GM12878 (cell line): ENCODE results near the gene STX1A. TPM values are rescaled to one million over a fixed set of nuclear protein-coding genes. Genes with fewer than 3 reads are reported as not detected.

Experiments
- ATAC-seq: fragments of 200-7000 bp; cut with Tn5 transposase; 3 replicates; pipeline ENCODE4 v1.9.1; 2020; ENCODE audit warnings: mild to moderate bottlenecking, moderate library complexity
- Bru-seq: library from RNA; stranded (reverse); fragments of 400-500 nt; gene quantifications from one replicate; lab custom pipeline; 2021; lab: Mats Ljungman, UMichigan
- BruChase-seq, 2 experiments: library from RNA; stranded (reverse); fragments of 400-500 nt; gene quantifications; one replicate each; lab custom pipeline; 2021; lab: Mats Ljungman, UMichigan
- BruUV-seq: library from RNA; stranded (reverse); fragments of 400-500 nt; replicated peaks from 2 replicates; lab custom pipeline; 2021; lab: Mats Ljungman, UMichigan
- CTCF ChIA-PET: fragments of 300-600 bp; sonication (Branson Sonifier 250); formaldehyde crosslinking; extraction: SDS; loops from one replicate; lab custom pipeline; 2021; ENCODE audit warnings: inconsistent platforms; lab: Yijun Ruan, JAX
- POLR2A ChIA-PET: fragments of 350-600 bp; formaldehyde crosslinking; extraction: SDS; loops from one replicate; lab custom pipeline; 2021; ENCODE audit warnings: inconsistent platforms; lab: Charles Lee
- RAD21 ChIA-PET: fragments of 300-600 bp; sonication (Branson Sonifier 250); formaldehyde crosslinking; loops from one replicate; lab custom pipeline; 2023; ENCODE audit warnings: antibody characterized with exemption; ENCODE audit not compliant: unreplicated experiment; lab: Charles Lee
- SMC1A ChIA-PET: fragments of 300-600 bp; sonication (Branson Sonifier 250); formaldehyde crosslinking; loops from one replicate; lab custom pipeline; 2023; ENCODE audit not compliant: unreplicated experiment, uncharacterized antibody; lab: Charles Lee
- DNase-seq: peaks from one replicate; pipeline ENCODE4 v3.0.0-alpha.2; 2011; ENCODE audit warnings: low read depth, low spot score
- FAIRE-seq: peaks from 3 replicates; lab custom pipeline; 2011; peaks lifted over from hg19 to GRCh38; lab: Jason Lieb, UNC
- H2AFZ ChIP-seq: 2 replicates; pipeline ENCODE4 v1.6.0; 2011; ENCODE audit warnings: low read depth, low read length, control low read depth; ENCODE audit not compliant: control insufficient read depth
- H3K27ac ChIP-seq: 2 replicates; pipeline ENCODE4 v1.5.1; 2011; ENCODE audit warnings: control low read depth; ENCODE audit not compliant: control insufficient read depth, insufficient read depth
- H3K27me3 ChIP-seq, 2 experiments: replicated peaks in 1 of 2; 2 replicates each; pipeline versions ENCODE4 v1.6.0 to v1.6.1; 2011; ENCODE audit warnings: low read length in 1 of 2; ENCODE audit not compliant: control insufficient read depth in 2 of 2, insufficient read depth in 2 of 2
- H3K36me3 ChIP-seq, 2 experiments: 2 replicates each; pipeline ENCODE4 v1.5.1; 2011; ENCODE audit warnings: low read length in 1 of 2; ENCODE audit not compliant: control insufficient read depth in 2 of 2, insufficient read depth in 2 of 2
- H3K4me1 ChIP-seq: 2 replicates; pipeline ENCODE4 v1.6.1; 2011; ENCODE audit warnings: mild to moderate bottlenecking, low read length, moderate library complexity, mixed read lengths; ENCODE audit not compliant: control insufficient read depth, insufficient read depth
- H3K4me2 ChIP-seq: 2 replicates; pipeline ENCODE4 v1.6.0; 2011; ENCODE audit warnings: control low read depth; ENCODE audit not compliant: control insufficient read depth, insufficient read depth
- H3K4me3 ChIP-seq: fragments of 200-600 bp; sonication (generic); 2 replicates; pipeline ENCODE4 v1.5.1; 2016
- H3K79me2 ChIP-seq: 2 replicates; pipeline ENCODE4 v1.6.0; 2011; ENCODE audit warnings: low read length; ENCODE audit not compliant: control insufficient read depth, insufficient read depth
- H3K9ac ChIP-seq: 2 replicates; pipeline ENCODE4 v1.8.0; 2011; ENCODE audit warnings: low read length, control low read depth, mixed read lengths; ENCODE audit not compliant: control insufficient read depth, insufficient read depth
- H3K9me3 ChIP-seq: replicated peaks from 3 replicates; pipeline ENCODE4 v1.5.1; 2011; ENCODE audit warnings: mild to moderate bottlenecking, low read length; ENCODE audit not compliant: control insufficient read depth, insufficient read depth
- H4K20me1 ChIP-seq: 2 replicates; pipeline ENCODE4 v1.6.0; 2011; ENCODE audit not compliant: control insufficient read depth, insufficient read depth
- ATF7 ChIP-seq: fragments of 450-650 bp; IDR thresholded peaks from 2 replicates; pipeline ENCODE4 v1.6.1; 2016; ENCODE audit warnings: low read depth, mild to moderate bottlenecking
- BHLHE40 ChIP-seq, 2 experiments: fragments of 450-650 bp in 1 of 2; IDR thresholded peaks; 2 replicates each; pipeline ENCODE4 v1.6.1; 2011 to 2017; ENCODE audit warnings: low read depth in 2 of 2, borderline replicate concordance in 1 of 2, improper control_type of control experiment in 1 of 2, low read length in 1 of 2, mild to moderate bottlenecking in 1 of 2
- KDM1A ChIP-seq: fragments of 200-600 bp; sonication (generic); IDR thresholded peaks from 2 replicates; pipeline ENCODE4 v1.6.1; 2016; ENCODE audit warnings: borderline replicate concordance
- NFXL1 ChIP-seq: fragments of 450-650 bp; IDR thresholded peaks from 2 replicates; pipeline ENCODE4 v1.6.1; 2017; ENCODE audit warnings: antibody characterized with exemption, mild to moderate bottlenecking, borderline replicate concordance
- NR2C1 ChIP-seq: fragments of 450-650 bp; IDR thresholded peaks from 2 replicates; pipeline ENCODE4 v1.6.1; 2017; ENCODE audit warnings: antibody characterized with exemption, mild to moderate bottlenecking, moderate library complexity
- NR2F1 ChIP-seq: fragments of 450-650 bp; conservative IDR thresholded peaks from 2 replicates; pipeline ENCODE4 v1.6.1; 2017; ENCODE audit warnings: mild to moderate bottlenecking
- PML ChIP-seq: IDR thresholded peaks from 2 replicates; pipeline ENCODE4 v1.6.1; 2012; ENCODE audit warnings: low read length, inconsistent platforms
- RB1 ChIP-seq: fragments of 450-650 bp; formaldehyde crosslinking; IDR thresholded peaks from 2 replicates; pipeline ENCODE4 v1.6.1; 2017; ENCODE audit warnings: mild to moderate bottlenecking, borderline replicate concordance
- TAF1 ChIP-seq: IDR thresholded peaks from 2 replicates; pipeline ENCODE4 v1.6.1; 2011; ENCODE audit warnings: mild to moderate bottlenecking, low read depth, low read length, borderline replicate concordance
- TCF3 ChIP-seq: IDR thresholded peaks from 2 replicates; pipeline ENCODE4 v1.6.1; 2012; ENCODE audit warnings: low read depth, mild to moderate bottlenecking, low read length, borderline replicate concordance; ENCODE audit not compliant: insufficient read depth
- USF2 ChIP-seq: IDR thresholded peaks from 2 replicates; pipeline ENCODE4 v1.6.1; 2011; ENCODE audit warnings: low read depth, low read length, improper control_type of control experiment, borderline replicate concordance
- ZNF687 ChIP-seq: fragments of 450-650 bp; IDR thresholded peaks from 2 replicates; pipeline ENCODE4 v1.6.1; 2017; ENCODE audit warnings: mild to moderate bottlenecking, moderate library complexity
- ZSCAN29 ChIP-seq: fragments of 450-650 bp; IDR thresholded peaks from 2 replicates; pipeline ENCODE4 v1.6.1; 2017; ENCODE audit warnings: mild to moderate bottlenecking, moderate library complexity
- WGBS: methylation state at CpG from one replicate; pipeline ENCODE4 v1.1.6; 2016; ENCODE audit warnings: low lambda C conversion rate; ENCODE audit not compliant: insufficient replicate concordance, insufficient coverage; ENCODE audit errors: missing lambda C conversion rate; 5-methylcytosine and 5-hydroxymethylcytosine counted together
- in situ Hi-C: fragments of 300-500 bp; cut with MboI; formaldehyde crosslinking; loops from 9 replicates; pipeline ENCODE4 v1.14.3; 2018; ENCODE audit warnings: mixed read lengths
- intact Hi-C: fragments of 100-400 bp; cut with micrococcal nuclease; formaldehyde crosslinking; loops from one replicate; pipeline ENCODE4 v1.14.2; 2022; ENCODE audit not compliant: unreplicated experiment
- long read RNA-seq, 2 experiments: library from polyadenylated mRNA; unstranded; transcript quantifications; one replicate each; pipeline ENCODE4 v2.0.0, GENCODE V29; 2019 to 2020
- polyA minus RNA-seq, 3 experiments: library from RNA; depleted of rRNA, polyadenylated mRNA; stranded (reverse); fragments of >200 nt; gene quantifications; 2 replicates each; pipeline ENCODE4 v1.2.3, GENCODE V29; 2011
- polyA plus RNA-seq, 11 experiments: library from polyadenylated mRNA; depleted of rRNA in 4 of 11; unstranded in 6 of 11; stranded (reverse) in 5 of 11; fragments of >200 nt; fragmentation: Nextera tagmentation in 4 of 11; fragmentation: Illumina TruSeq in 1 of 11; extraction: Ambion mirVana in 4 of 11; extraction: Trizol in 1 of 11; gene quantifications; 1 replicate in 1 of 11; 2 replicates in 10 of 11; pipeline versions ENCODE4 v1.2.1 to v1.2.3, GENCODE V29; 2011 to 2016; ENCODE audit warnings: inconsistent platforms in 2 of 11, missing spikeins in 2 of 11, low read depth in 1 of 11
- total RNA-seq, 4 experiments: library from RNA; depleted of rRNA in 3 of 4; stranded (reverse); fragments of >200 nt in 3 of 4; fragmentation: Illumina TruSeq in 1 of 4; extraction: Trizol in 1 of 4; gene quantifications; 2 replicates each; pipeline versions ENCODE4 v1.2.1 to v1.2.3, GENCODE V29; 2013 to 2021

The STX1A gene
- total RNA-seq (2013; cell fraction: nucleolus; rRNA removed): 13.9 and 20.9 TPM in 2 replicates
- total RNA-seq (2014; rRNA removed) (1.9 and 2.6 TPM in 2 replicates), total RNA-seq (2014; rRNA removed; fragmentation: Illumina TruSeq; extraction: Trizol) (1.6 and 2.6 TPM in 2 replicates), total RNA-seq (2021) (3.1 and 3.9 TPM in 2 replicates), polyA plus RNA-seq (2011; rRNA removed) (1.4 and 2.4 TPM in 2 replicates), polyA plus RNA-seq (2014; fragmentation: Illumina TruSeq; extraction: Trizol) (1.9 and 3.1 TPM in 2 replicates), polyA plus RNA-seq (2014; fragmentation: Nextera tagmentation; extraction: Ambion mirVana) (under 1 TPM; 0.15 to 0.21 TPM), polyA plus RNA-seq (2014; rRNA removed) (5.2 and 5.3 TPM in 2 replicates), polyA plus RNA-seq (2016; fragmentation: Nextera tagmentation; extraction: Ambion mirVana) (1 to 10 TPM; 1.7 to 1.8 TPM), polyA minus RNA-seq (2011; rRNA and poly(A)+ RNA removed) (1.9 and 2.7 TPM in 2 replicates), Bru-seq, nascent RNA (percentile 46 among the genes with signal in this experiment), BruChase-seq, experiment 1, labeled RNA remaining after a 6-hour chase (percentile 60 among the genes with signal in this experiment), BruChase-seq, experiment 2, labeled RNA remaining after a 2-hour chase (percentile 56 among the genes with signal in this experiment)
- polyA plus RNA-seq (2011; ENCODE audit: low read depth): 1.9 TPM
- polyA plus RNA-seq (2011; cell fraction: cytosol; rRNA removed): 3.3 and 3.8 TPM in 2 replicates
- 30.5 and 34.2 TPM in 2 replicates for polyA plus RNA-seq (2011; cell fraction: nucleus; rRNA removed)
- 3.8 and 4.4 TPM in 2 replicates for polyA plus RNA-seq (2012)
- 0.62 and 1.7 TPM in 2 replicates for polyA minus RNA-seq (2011; cell fraction: cytosol; rRNA and poly(A)+ RNA removed)
- polyA minus RNA-seq (2011; cell fraction: nucleus; rRNA and poly(A)+ RNA removed): 5.4 and 6.5 TPM in 2 replicates
- long read RNA-seq, experiment 1, partial matches to known transcripts: 0 of 1 reads
- long read RNA-seq, experiment 1, other reads (novel, unspliced or antisense): 1 of 1 reads
- long read RNA-seq, experiment 2: 0 reads

- peak within 1 kb of the TSS; percentile 87 for H3K4me3 ChIP-seq
- POLR2A ChIA-PET: interaction anchor here (0.6 to 1.1 kb wide), 3 partner anchors 8 to 197 kb away, joined by 3 to 4 read pairs (median 3); partner anchors contain the start of gene BAZ1B
- WGBS: 2% methylated on average over 27 of the region's 96 CpGs
- TF ChIP-seq TCF3: no peak
- peak in 1 of 2 experiments; percentile 25; a peak in 2 of 4 replicates for TF ChIP-seq BHLHE40 (IDR thresholded peaks at IDR 0.05; ENCODE audit: borderline replicate concordance in 1 of 2, low read depth in 2 of 2, low read length in 1 of 2)
- TF ChIP-seq RB1: peak; percentile 72; the same call in 1 of the 2 replicates
- peak; percentile 20; the same call in 1 of the 2 replicates for TF ChIP-seq TAF1
- TF ChIP-seq NR2F1: peak; percentile 71
- no peak for TF ChIP-seq KDM1A
- no peak for TF ChIP-seq NR2C1
- TF ChIP-seq ZNF687: 0 out of 2 replicates have a peak, but pooled peaks have one; percentile 41
- TF ChIP-seq PML: no peak
- 0 out of 2 replicates have a peak, but pooled peaks have one; percentile 38 for TF ChIP-seq NFXL1
- no peak for TF ChIP-seq ZSCAN29
- TF ChIP-seq ATF7: no peak
- no peak for TF ChIP-seq USF2
Measured at GRCh38 chr7:73718905-73719805, at the start of gene STX1A. TSS of gene STX1A (minus strand) at chr7:73719669. CDS start at chr7:73719631, 38 bp downstream.

More at GRCh38 chr7:73718905-73719805, at the start of gene STX1A:
- in situ Hi-C loops (no loop called here), intact Hi-C loops (loop anchor here (2.0 kb wide), 1 partner anchor 36 kb away; the partner anchor contains the start of genes BUD23 and DNAJC30)
- H3K27ac ChIP-seq: no peak within 1 kb of the TSS
- ChIA-PET SMC1A (interaction anchor here (2.0 kb wide), 1 partner anchor 112 kb away, joined by 10 read pairs; no protein-coding TSS in a partner anchor), RAD21 (interaction anchor here (1.6 kb wide), 1 partner anchor 19 kb away, joined by 6 read pairs; the partner anchor contains the start of gene ABHD11), CTCF (interaction anchor here (2.9 kb wide), 1 partner anchor 112 kb away, joined by 14 read pairs; no protein-coding TSS in a partner anchor)
- no peaks in the 10 kb centered on the region for H3K79me2 ChIP-seq
- H3K9ac ChIP-seq: peak within 1 kb of the TSS; percentile 39; the same call in 1 of the 2 replicates
- peak within 1 kb of the TSS; percentile 90 for H3K4me2 ChIP-seq
- H3K9me3 ChIP-seq: no peaks in the 10 kb centered on the region
- DNase-seq (no peak), FAIRE-seq (no peak), ATAC-seq (peak; percentile 86)
- H2AFZ ChIP-seq: peak within 1 kb of the TSS; percentile 91
- peaks cover 4% of the 10 kb centered on the region; the same call in 1 of the 2 replicates for H4K20me1 ChIP-seq
- peaks cover 12% of the 10 kb centered on the region for H3K4me1 ChIP-seq
- no TSS peak for BruUV-seq
- no peaks in the 10 kb centered on the region for H3K27me3 ChIP-seq
- H3K36me3 ChIP-seq: no peaks in the 10 kb centered on the region
